Keratinocyte (primary cell): Measurements from ENCODE around the gene RASAL2. TPM values are rescaled to one million over a fixed set of nuclear protein-coding genes. Genes with fewer than 3 reads are reported as not detected.

Experiments used
- DNase-seq: peaks from one replicate; pipeline ENCODE4 v3.0.0-alpha.2; 2011; ENCODE audit warnings: low read depth, missing footprints, low spot score
- FAIRE-seq: peaks from 2 replicates; lab custom pipeline; 2011; peaks lifted over from hg19 to GRCh38; lab: Jason Lieb, UNC
- H2AFZ ChIP-seq: 2 replicates; pipeline ENCODE4 v1.6.0; 2012; ENCODE audit warnings: low read length, control low read depth, inconsistent platforms; ENCODE audit not compliant: control insufficient read depth
- H3K27ac ChIP-seq: 2 replicates; pipeline ENCODE4 v1.5.1; 2011; ENCODE audit warnings: low read length; ENCODE audit not compliant: control insufficient read depth, insufficient read depth
- H3K27me3 ChIP-seq: 3 replicates; pipeline ENCODE4 v1.6.0; 2011; ENCODE audit warnings: low read length; ENCODE audit not compliant: control insufficient read depth, insufficient read depth; ENCODE audit errors: extremely low read depth
- H3K36me3 ChIP-seq, 2 experiments: 2 replicates in 1 of 2; 3 replicates in 1 of 2; pipeline ENCODE4 v1.5.1; 2011; ENCODE audit warnings: low read length in 2 of 2, mild to moderate bottlenecking in 1 of 2; ENCODE audit not compliant: control insufficient read depth in 2 of 2, insufficient read depth in 2 of 2; ENCODE audit errors: extremely low read depth in 1 of 2
- H3K4me1 ChIP-seq: 3 replicates; pipeline ENCODE4 v1.5.1; 2011; ENCODE audit warnings: low read length; ENCODE audit not compliant: control insufficient read depth, insufficient read depth; ENCODE audit errors: extremely low read depth
- H3K4me2 ChIP-seq: 3 replicates; pipeline ENCODE4 v1.6.0; 2011; ENCODE audit warnings: low read depth, low read length; ENCODE audit not compliant: control insufficient read depth, insufficient read depth; ENCODE audit errors: extremely low read depth
- H3K4me3 ChIP-seq, 3 experiments: fragments of 200-600 bp in 1 of 3; sonication (generic) in 1 of 3; 2 replicates in 2 of 3; 3 replicates in 1 of 3; pipeline ENCODE4 v1.5.1; 2011 to 2016; ENCODE audit warnings: low read length in 3 of 3, mild to moderate bottlenecking in 3 of 3, control low read depth in 2 of 3, inconsistent platforms in 1 of 3, low read depth in 1 of 3, mixed read lengths in 1 of 3, mixed run types in 1 of 3, moderate library complexity in 1 of 3; ENCODE audit not compliant: control insufficient read depth in 2 of 3, insufficient read depth in 2 of 3; ENCODE audit errors: extremely low read depth in 1 of 3
- H3K79me2 ChIP-seq: 2 replicates; pipeline ENCODE4 v1.6.0; 2012; ENCODE audit warnings: low read length; ENCODE audit not compliant: control insufficient read depth, insufficient read depth
- H3K9ac ChIP-seq: 3 replicates; pipeline ENCODE4 v1.6.0; 2011; ENCODE audit warnings: low read length; ENCODE audit not compliant: control insufficient read depth, insufficient read depth; ENCODE audit errors: extremely low read depth
- H3K9me1 ChIP-seq: 3 replicates; pipeline ENCODE4 v1.6.0; 2011; ENCODE audit warnings: low read length; ENCODE audit not compliant: control insufficient read depth, insufficient read depth; ENCODE audit errors: extremely low read depth
- H3K9me3 ChIP-seq: 2 replicates; pipeline ENCODE4 v1.5.1; 2012; ENCODE audit warnings: low read depth, low read length; ENCODE audit not compliant: control insufficient read depth
- H4K20me1 ChIP-seq: 3 replicates; pipeline ENCODE4 v1.6.0; 2011; ENCODE audit warnings: low read length; ENCODE audit not compliant: control insufficient read depth, insufficient read depth; ENCODE audit errors: extremely low read depth
- CTCF ChIP-seq, 3 experiments: IDR thresholded peaks in 1 of 3; conservative IDR thresholded peaks in 1 of 3; optimal IDR thresholded peaks in 1 of 3; 2 replicates in 2 of 3; 3 replicates in 1 of 3; pipeline versions ENCODE3 to v1.5.1; 2011; ENCODE audit warnings: low read length in 3 of 3, mild to moderate bottlenecking in 3 of 3, moderate library complexity in 2 of 3, control low read depth in 1 of 3, inconsistent platforms in 1 of 3; ENCODE audit not compliant: insufficient read depth in 2 of 3; ENCODE audit errors: extremely low read depth in 1 of 3
- EZH2 ChIP-seq: IDR thresholded peaks from one replicate; pipeline ENCODE4 v1.6.1; 2012; ENCODE audit warnings: inconsistent platforms, mild to moderate bottlenecking, low read length, moderate library complexity
- dilution Hi-C: fragments of 300-500 bp; cut with MboI; formaldehyde crosslinking; loops from one replicate; pipeline ENCODE4 v1.7.0; 2020; ENCODE audit warnings: low sequenced_read_pairs; ENCODE audit not compliant: extremely low pct_ligation_motif_present
- polyA plus RNA-seq, 5 experiments: library from polyadenylated mRNA; depleted of rRNA in 3 of 5; stranded (reverse) in 3 of 5; stranded (forward) in 1 of 5; unstranded in 1 of 5; fragments of >200 nt; gene quantifications; 1 replicate in 1 of 5; 2 replicates in 3 of 5; 3 replicates in 1 of 5; pipeline versions ENCODE4 v1.2.1 to v1.2.3, GENCODE V29; 2011 to 2012; ENCODE audit warnings: missing spikeins in 2 of 5, low read depth in 1 of 5, low replicate concordance in 1 of 5

Gene RASAL2
- polyA plus RNA-seq, 1 donor (not counting 4 experiments of a cell fraction or from before 2014, with no cell fraction given) = 27.2 TPM

GRCh38 chr1:178077917-178078316 is 16.0 kb upstream of the RASAL2 start:
- Histone ChIP-seq H3K79me2 (no peaks in the 10 kb centered on the region), H3K9me1 (no peaks in the 10 kb centered on the region), H3K4me2 (no peak overlapping the region), H3K9ac (no peak overlapping the region), H3K36me3 (no peaks in the 10 kb centered on the region), H3K4me3 (no peak overlapping the region), H3K9me3 (no peaks in the 10 kb centered on the region), H2AFZ (no peak overlapping the region), H3K27me3 (no peaks in the 10 kb centered on the region), H4K20me1 (no peaks in the 10 kb centered on the region), H3K4me1 (no peaks in the 10 kb centered on the region), H3K27ac (no peak overlapping the region)
- no peak for DNase-seq
- FAIRE-seq = no peak
- dilution Hi-C loops = no loop called here
- TF ChIP-seq EZH2 = no peak
- no peak for TF ChIP-seq CTCF (optimal IDR thresholded peaks at IDR 0.05 in 1 of 3, IDR thresholded peaks at IDR 0.05 in 1 of 3, conservative IDR thresholded peaks at IDR 0.05 in 1 of 3; ENCODE audit: extremely low read depth in 1 of 3, insufficient read depth in 2 of 3, low read length in 3 of 3)

GRCh38 chr1:178086294-178086693 is 7.6 kb upstream of the RASAL2 start:
- no peak for DNase-seq
- Histone ChIP-seq H4K20me1 (no peaks in the 10 kb centered on the region), H3K4me1 (no peaks in the 10 kb centered on the region), H3K9ac (no peak overlapping the region), H3K4me2 (no peak overlapping the region), H3K79me2 (no peaks in the 10 kb centered on the region), H3K27ac (no peak overlapping the region), H2AFZ (no peak overlapping the region), H3K9me1 (no peaks in the 10 kb centered on the region), H3K27me3 (no peaks in the 10 kb centered on the region), H3K9me3 (no peaks in the 10 kb centered on the region), H3K4me3 (no peak overlapping the region), H3K36me3 (no peaks in the 10 kb centered on the region)
- FAIRE-seq = no peak
- dilution Hi-C loops = no loop called here
- TF ChIP-seq EZH2 (no peak), CTCF (optimal IDR thresholded peaks at IDR 0.05 in 1 of 3, IDR thresholded peaks at IDR 0.05 in 1 of 3, conservative IDR thresholded peaks at IDR 0.05 in 1 of 3; ENCODE audit: extremely low read depth in 1 of 3, insufficient read depth in 2 of 3, low read length in 3 of 3) (no peak)
